GM18499 (cell line): ENCODE results near the gene LDLRAD4.

Experiments used
- ATAC-seq: cut with Tn5 transposase; IDR thresholded peaks from one replicate; pipeline ENCODE4 v1.9.1; 2021; ENCODE audit warnings: moderate number of reproducible peaks; ENCODE audit not compliant: insufficient read depth, unreplicated experiment

Gene LDLRAD4

GRCh38 chr18:13279181-13280069 is 60.9 kb downstream of the LDLRAD4 start:
- no peak for ATAC-seq

- no peak for ATAC-seq
Measured at GRCh38 chr18:13280070-13280795, 61.7 kb downstream of the LDLRAD4 start.

- no peak for ATAC-seq
Measured at GRCh38 chr18:13281406-13281805, 62.8 kb downstream of the LDLRAD4 start.

DNA sequence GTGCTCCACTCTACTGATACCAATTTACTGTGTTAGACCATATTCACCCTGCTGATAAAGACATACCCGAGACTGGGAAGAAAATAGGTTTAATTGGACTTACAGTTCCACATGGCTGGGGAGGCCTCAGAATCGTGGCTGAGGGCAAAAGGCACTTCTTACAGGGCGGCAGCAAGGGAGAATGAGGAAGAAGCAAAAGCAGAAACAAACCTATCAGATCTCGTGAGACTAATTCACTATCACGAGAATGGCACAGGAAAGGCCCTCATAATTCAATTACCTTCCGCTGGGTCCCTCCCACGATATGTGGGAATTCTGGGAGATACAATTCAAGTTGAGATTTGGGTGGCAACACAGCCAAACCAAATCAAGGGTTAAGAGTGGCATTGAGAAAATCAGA is 65.2 kb downstream of the LDLRAD4 start:
- ATAC-seq = no peak

GRCh38 chr18:13284330-13285027 is 65.9 kb downstream of the LDLRAD4 start:
- no peak for ATAC-seq

DNA sequence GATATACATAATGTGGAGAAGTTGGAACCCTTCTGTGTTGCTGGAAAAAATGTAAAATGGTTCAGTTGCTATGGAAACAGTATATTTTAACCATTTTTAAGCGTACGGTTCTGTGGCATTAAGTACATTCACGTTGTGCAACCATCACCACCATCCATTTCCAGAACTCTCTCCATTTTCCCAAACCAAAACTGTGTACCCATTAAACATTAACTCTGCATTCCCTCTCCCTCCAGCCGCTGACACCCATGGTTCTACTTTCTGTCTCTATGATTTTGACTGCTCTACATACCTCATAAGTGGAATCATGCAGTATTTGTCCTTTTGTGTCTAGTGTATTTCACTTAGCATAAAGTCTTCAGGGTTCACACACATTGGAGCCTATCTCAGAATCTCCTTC is 67.3 kb downstream of the LDLRAD4 start:
- ATAC-seq = no peak

- no peak for ATAC-seq
Measured at GRCh38 chr18:13286456-13287125, 68.0 kb downstream of the LDLRAD4 start.

GRCh38 chr18:13287372-13287771 is 68.8 kb downstream of the LDLRAD4 start:
- ATAC-seq = no peak

GRCh38 chr18:13288509-13289133 is 70.1 kb downstream of the LDLRAD4 start:
- no peak for ATAC-seq

DNA sequence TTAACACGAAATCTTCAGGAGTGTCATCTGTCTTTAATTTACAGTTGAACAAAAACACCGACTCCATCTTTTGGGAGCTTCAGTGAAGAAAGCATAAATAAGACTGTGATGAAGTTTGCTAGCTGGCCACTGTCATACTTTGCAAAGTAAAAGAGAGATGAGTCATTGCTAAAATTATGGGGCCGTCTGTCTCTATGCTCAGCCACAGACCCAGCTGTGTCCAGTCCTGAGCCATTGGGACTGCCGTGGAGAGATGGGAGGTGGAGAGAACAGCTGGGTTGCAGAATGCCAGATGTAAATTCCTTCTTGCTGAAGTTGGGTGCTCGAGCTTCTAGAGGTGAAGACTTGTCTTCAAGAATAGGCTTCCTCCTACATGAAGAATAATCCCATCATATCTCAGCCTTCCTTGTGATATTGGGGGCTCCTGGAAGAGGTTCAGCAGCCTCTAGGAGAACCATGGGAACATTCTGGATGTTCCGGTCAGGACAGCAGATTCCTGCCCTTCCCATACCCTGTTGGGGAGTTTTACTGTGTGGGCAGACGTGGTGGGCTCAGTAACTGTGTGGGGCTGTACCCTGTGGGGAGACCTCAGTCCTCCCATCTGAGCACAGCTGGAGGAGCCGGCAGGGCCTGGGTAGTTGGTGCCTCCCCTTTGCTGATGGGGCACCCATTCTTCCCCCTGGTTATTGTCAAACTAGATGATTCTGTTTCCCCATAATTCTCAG is 71.1 kb downstream of the LDLRAD4 start:
- no peak for ATAC-seq

DNA sequence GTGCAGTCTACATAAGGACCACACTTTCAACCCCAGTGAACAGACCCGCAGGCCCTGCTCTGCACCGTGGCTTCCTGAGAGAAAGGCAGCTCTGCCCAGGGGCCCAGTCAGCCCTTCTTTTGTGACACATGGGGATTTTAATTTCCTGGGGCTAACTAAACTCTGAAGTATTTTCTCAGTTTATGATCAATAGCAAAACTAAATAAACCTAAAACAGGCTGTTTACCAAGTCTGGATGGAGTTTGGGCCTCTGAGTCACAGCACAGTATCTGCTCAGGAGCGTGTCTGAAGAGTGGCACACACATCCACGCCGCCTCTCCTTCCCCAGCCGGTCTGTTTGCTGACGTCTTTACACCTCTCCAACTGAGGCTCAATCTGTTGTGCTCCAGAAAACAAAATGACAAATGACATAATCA is 72.3 kb downstream of the LDLRAD4 start:
- no peak for ATAC-seq

GRCh38 chr18:13291299-13291698 is 72.7 kb downstream of the LDLRAD4 start:
- ATAC-seq = no peak

- no peak for ATAC-seq
Measured at GRCh38 chr18:13291745-13292447, 73.3 kb downstream of the LDLRAD4 start.

DNA sequence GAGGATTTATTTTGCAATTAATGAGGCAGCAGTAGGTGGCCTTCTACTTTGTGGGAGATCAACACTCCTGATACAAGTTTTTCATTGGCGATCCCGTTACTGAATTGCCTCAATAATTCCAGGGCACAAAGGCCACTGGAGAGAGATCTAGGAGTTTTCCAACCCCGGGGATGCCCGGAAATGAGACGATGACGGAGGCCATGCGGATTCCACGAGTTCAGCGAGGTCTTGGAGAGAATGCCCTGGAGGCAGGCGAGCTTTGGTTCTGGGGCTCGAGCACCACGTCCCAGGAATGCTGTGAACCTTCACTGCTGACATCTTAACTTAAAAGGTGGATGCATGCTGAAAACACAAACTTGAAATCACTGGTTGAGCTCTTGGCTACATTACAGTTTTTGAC is 74.2 kb downstream of the LDLRAD4 start:
- no peak for ATAC-seq

- ATAC-seq = no peak
Measured at GRCh38 chr18:13294309-13294708, 75.7 kb downstream of the LDLRAD4 start.

- ATAC-seq = no peak
Measured at GRCh38 chr18:13295894-13296293, 77.3 kb downstream of the LDLRAD4 start.

- no peak for ATAC-seq
Measured at GRCh38 chr18:13296867-13297574, 78.5 kb downstream of the LDLRAD4 start.

GRCh38 chr18:13298262-13298661 is 79.7 kb downstream of the LDLRAD4 start:
- ATAC-seq = no peak
